Right kidney (tissue), 1 donor: ENCODE results near the gene CDC14A.

Experiments
- DNase-seq: peaks from one replicate; pipeline ENCODE4 v3.0.0-alpha.2; 2016

The CDC14A gene

DNA sequence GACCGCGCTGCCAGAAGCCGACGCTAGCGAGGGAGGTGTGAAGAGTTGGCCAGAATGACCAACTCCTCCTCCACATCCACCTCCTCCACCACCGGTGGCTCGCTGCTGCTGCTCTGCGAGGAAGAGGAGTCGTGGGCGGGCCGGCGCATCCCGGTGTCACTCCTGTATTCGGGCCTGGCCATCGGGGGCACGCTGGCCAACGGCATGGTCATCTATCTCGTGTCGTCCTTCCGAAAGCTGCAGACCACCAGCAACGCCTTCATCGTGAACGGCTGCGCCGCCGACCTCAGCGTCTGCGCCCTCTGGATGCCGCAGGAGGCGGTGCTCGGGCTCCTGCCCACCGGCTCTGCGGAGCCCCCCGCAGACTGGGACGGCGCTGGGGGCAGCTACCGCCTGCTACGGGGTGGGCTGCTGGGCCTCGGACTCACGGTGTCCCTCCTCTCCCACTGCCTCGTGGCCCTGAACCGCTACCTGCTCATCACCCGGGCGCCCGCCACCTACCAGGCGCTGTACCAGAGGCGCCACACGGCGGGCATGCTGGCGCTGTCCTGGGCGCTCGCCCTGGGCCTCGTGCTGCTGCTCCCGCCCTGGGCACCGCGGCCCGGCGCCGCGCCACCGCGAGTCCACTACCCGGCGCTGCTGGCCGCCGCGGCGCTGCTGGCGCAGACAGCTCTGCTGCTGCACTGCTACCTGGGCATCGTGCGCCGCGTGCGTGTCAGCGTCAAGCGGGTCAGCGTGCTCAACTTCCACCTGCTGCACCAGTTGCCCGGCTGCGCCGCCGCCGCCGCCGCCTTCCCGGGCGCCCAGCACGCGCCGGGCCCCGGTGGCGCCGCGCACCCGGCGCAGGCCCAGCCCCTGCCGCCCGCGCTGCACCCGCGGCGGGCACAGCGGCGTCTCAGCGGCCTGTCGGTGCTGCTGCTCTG lies 186.9 kb downstream of the CDC14A start:
- peak; percentile 74 for DNase-seq

DNA sequence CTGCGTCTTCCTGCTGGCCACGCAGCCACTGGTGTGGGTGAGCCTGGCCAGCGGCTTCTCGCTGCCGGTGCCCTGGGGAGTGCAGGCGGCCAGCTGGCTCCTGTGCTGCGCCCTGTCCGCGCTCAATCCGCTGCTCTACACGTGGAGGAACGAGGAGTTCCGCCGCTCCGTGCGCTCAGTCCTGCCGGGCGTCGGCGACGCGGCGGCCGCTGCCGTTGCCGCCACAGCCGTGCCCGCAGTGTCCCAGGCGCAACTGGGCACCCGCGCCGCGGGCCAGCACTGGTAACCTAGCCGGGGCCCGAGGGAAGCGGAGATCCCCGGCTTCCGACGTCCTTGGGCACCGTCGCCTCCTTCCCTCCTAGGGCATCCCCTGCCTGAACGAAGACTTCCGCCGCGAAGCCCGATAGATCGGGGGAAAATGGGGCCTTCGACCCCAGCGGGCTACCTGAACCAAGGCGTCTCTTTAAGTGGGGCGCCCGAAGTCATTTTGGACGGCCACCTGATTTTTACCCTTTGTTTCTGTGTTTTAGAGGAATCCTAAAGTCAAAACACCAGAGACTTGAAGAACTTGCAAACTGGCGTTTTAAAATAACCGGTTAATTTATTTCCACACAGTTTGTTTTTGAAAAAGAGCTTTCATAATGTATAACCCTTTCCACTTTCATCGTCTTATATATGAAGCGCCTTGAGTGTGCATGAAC lies 187.7 kb downstream of the CDC14A start:
- peak; percentile 80 for DNase-seq

DNA sequence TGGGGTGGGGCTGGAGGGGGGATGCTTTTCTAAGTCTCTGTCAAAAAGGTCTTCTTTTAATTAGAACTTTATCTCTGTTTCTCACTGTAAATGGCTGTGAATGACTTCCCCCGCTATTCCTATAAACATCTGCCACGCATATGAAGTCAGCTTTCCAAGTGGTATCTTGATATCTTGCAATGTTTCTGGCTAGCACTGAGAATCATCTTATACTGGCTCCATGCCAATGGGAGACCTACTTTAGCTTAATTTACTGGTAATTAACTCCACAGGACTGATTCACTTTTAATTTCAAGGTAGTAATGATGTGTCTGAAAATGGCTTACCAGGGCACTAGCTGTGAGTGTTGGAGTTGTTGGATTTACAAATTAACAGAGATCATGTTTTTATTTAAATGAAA lies 190.0 kb downstream of the CDC14A start:
- DNase-seq, result no peak

DNA sequence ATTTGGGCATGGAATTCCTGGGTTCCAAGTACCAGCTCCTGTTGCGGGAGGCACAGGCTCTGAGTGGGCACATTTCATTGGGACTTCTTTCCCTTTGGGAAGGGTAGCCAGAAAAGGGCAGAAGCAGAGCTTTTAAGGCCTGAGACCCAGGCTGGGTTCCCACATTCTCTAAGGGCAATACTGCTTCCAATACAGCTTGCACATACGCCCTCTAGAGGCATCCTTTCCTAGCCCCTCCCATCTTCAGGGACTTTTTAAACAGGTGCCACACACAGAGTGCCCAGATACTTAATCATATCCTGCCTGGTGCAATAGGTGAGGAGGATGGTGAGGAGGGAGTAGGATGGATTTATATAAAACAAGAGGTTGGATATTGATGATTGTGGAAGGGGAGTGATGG lies 191.3 kb downstream of the CDC14A start:
- no peak for DNase-seq

DNA sequence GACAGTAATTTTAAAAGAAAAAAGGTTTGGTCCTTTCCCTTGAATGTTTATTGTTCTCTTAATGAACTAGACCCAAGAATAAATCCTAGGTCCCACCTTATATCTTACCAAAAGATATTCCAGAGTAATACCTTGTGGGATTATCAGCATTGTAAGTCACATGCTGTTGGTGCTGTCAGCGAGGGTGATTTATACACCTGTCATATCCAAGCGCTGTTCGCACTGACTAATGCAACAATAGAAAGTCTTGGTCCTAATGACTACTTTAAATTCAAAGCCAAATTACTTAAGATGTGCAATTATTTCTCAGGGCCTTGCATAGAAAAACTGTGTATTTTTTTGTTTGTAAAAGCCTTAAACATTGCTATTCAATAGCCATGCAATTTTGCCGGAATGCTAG lies 192.5 kb downstream of the CDC14A start:
- DNase-seq, result no peak

DNA sequence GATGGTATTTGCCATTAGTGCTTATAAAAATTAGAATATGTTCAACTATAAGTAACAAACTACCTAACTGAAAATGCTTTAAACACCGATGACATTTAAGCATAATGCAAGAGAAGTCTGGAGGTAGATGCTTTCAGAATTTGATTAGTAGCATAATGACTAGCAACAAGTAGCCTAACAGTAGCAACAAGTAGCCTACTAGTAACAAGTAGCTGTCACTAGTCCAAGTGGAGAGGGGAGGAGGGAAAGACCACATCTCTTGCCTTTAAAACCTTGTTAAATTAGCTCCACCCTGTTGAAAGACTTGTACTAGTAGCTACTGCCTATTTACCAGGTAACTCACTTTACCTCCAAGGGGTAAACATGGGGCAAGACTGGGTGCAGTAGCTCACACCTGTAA lies 193.5 kb downstream of the CDC14A start:
- DNase-seq, result no peak

DNA sequence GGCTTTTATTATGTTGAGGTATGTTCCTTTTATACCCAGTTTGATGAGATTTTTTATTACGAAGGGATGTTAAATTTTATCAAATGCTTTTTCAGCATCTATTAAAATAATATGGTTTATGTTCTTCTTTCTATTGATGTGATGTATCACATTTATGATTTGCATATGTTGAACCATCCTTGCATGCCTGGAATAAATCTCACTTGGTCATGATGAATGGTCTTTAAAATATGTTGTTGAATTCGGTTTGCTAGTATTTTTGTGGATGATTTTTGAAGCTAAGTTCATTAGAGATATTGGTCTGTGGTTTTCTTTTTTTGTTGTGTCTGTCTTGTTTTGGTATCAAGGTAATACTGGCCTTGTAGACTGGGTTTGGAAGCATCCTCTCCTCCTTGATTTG lies 199.7 kb downstream of the CDC14A start:
- DNase-seq, result no peak

DNA sequence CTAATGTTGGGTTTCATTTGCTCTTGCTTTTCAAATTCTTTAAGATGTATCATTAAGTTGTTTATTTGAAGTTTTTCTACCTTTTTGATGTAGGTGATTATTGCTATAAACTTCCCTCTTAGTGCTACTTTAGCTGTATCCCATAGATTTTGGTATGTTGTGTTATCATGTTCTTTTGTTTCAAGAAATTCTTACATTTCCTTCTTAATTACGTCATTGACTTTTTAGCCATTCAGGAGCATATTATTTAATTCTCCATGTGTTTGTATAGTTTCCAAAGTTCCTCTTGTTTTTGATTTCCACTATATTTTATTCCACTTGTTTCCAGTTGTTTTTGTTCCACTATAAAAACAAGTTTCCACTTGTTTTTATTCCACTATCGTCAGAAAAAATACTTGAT lies 200.6 kb downstream of the CDC14A start:
- DNase-seq, result no peak

DNA sequence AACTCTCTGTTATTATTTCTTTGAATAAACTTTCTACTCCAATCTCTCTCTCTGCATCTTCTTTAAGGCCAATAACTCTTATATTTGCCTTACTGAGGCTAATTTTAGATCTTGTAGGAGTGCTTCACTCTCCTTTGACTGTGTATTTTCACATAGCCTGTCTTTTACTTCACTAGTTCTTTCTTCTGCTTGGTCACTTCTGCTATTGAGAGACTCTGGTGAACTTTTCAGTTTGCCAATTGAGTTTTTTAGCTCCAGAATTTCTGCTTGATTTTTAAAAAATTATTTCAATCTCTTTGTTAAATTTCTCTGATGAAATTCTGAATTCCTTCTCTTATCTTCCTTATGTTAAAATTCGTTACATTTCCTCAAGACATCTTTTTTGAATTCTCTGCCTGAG lies 203.9 kb downstream of the CDC14A start:
- DNase-seq, result no peak

DNA sequence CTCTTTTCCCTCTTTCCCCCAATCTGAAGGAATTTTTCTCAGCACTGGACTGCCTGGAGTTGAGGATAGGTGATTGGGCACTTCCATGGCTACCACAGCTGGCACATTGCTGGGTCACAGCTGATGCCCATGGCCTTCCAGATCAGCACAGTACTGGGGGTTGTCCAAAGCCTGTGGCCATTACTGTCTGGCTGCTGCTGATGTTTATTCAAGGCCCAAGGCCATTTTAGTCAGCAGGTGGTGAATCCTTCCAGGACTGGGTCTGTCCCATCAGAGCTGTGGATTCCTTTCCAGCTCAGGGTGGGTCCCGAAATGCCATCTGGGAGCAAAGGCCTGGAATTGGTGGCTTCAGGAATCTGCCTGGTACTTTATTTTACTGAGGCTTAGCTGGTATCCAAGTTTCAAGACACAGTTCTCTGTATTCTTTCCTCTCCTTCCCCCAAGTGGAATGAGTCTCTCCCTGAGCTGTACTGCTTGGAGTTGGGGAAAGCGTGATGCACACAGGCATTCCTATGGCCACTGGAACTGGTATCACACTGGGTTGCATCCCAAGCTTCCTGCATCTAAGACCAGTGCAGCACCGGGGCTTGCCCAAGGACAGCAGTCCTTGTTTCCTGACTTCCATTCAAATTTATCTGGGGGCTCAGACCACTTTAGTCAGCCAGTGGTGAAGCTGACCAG lies 204.8 kb downstream of the CDC14A start:
- no peak for DNase-seq

DNA sequence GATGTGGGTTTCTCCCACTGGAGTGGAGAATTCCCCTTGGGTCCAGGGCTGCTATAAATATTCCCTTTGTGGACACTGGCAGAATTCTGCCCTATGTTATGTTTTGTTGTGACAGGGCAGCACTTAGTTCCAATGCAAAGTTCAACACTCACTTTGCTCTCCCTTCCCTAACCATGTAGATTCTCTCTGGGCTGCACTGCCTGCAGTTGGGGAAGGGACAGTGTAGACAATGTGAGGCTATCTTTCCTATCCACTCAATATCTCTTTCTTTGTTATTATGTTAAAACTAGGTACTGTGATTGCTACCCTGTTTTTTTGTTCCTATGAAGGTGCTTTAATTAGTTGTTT lies 205.3 kb downstream of the CDC14A start:
- no peak for DNase-seq

DNA sequence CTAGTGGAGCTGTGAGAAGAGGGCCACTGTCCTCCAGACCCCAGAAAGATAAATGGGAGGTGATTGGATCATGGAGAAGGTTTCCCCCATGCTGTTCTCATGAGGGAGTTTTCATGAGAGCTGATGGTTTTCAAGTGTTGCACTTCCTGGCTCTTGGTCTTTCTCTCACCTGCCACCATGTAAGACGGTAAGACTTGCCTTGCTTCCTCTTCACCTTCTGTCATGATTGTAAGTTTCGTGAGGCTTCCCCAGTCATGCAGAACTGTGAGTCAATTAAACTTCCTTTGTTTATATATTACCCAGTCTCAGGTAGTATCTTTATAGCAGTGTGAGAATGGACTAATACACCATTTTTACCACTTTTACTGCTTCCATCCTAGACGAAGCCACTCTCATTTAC lies 213.2 kb downstream of the CDC14A start:
- DNase-seq, result no peak

DNA sequence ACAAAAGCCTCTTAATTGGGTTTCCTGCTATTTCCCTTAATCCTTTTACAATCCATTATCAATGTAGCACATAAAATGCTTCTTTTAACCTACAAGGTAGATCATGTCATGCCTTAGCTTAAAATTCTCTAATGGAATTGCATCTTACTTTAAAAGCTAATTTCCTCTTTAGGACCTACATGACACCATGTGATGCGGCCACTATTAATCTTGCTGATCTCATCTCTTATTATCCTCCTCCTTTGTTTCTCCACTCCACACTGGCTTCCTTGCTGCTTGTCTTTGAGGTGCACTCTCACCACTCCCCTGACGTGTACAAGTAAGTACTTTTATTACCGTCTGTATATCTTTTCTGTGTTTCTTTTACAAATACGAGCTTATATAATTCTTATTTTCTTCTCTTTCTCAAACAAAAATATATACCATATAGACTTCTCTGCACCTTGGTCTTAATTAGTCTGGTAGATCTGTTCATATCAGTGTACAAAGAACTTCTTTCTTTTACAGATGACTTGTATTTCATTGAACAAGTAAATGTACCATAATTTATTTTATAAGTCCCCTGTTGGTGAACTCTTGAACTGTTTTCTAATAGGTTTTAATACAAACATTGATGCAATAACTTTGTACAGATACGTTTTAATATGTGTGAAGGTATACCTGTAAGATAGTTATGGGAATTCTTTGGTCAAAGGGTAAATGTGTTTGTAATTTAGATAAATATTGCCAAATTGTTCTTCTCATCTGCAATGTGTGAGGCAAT lies 213.8 kb downstream of the CDC14A start:
- DNase-seq, result no peak

DNA sequence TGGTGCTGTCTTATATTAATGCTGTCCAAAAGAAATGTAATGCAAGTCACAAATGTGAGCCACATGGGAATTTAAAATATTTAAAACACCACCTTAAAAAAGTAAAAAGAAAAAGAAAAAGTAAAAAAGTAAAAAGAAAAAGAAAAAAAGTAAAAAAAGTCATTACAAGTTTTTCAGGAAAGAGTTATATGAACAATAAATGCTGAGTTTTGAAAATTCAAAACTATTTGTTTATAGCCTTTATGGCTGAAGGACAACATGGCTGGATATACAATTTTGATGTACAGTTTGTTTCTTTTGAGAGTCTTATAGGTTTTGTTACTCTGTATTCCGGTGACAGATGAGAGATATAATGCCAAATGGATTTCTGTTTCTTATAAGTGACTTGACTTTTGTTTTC lies 214.8 kb downstream of the CDC14A start:
- DNase-seq, result no peak
